ENCODE data around the gene AGA. TPM values are rescaled to one million over a fixed set of nuclear protein-coding genes. Genes with fewer than 3 reads are reported as not detected.

AGA gene
- total and polyA plus RNA-seq, 12 donors, result 4.1 to 12.7 (median 7.9) TPM

DNA sequence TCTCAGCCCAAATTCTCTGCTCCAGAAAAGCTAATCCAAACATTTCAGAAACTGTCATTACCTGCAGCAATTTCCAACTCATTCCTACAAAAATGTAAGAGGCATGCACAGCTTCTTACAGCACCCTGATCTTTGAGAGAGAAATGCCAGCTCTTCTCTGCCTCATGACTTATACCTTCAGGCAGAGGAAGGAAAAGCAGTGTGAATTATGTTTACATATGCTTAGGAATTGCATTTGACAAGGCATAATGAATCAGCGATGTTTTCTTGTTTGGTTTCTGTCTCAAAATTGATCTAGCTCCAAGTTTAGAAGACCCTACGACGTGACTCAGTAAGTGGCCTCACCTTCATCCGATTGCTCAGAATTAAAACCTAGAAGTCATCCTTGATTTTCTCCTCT lies 21.8 kb upstream of the AGA start:
- TF ChIP-seq, protein P1, sequence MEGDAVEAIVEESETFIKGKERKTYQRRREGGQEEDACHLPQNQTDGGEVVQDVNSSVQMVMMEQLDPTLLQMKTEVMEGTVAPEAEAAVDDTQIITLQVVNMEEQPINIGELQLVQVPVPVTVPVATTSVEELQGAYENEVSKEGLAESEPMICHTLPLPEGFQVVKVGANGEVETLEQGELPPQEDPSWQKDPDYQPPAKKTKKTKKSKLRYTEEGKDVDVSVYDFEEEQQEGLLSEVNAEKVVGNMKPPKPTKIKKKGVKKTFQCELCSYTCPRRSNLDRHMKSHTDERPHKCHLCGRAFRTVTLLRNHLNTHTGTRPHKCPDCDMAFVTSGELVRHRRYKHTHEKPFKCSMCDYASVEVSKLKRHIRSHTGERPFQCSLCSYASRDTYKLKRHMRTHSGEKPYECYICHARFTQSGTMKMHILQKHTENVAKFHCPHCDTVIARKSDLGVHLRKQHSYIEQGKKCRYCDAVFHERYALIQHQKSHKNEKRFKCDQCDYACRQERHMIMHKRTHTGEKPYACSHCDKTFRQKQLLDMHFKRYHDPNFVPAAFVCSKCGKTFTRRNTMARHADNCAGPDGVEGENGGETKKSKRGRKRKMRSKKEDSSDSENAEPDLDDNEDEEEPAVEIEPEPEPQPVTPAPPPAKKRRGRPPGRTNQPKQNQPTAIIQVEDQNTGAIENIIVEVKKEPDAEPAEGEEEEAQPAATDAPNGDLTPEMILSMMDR (IDR thresholded peaks at IDR 0.05), result no peak
- intact Hi-C loops (cut with DNase I), result no loop called here
- no peak for ATAC-seq

DNA sequence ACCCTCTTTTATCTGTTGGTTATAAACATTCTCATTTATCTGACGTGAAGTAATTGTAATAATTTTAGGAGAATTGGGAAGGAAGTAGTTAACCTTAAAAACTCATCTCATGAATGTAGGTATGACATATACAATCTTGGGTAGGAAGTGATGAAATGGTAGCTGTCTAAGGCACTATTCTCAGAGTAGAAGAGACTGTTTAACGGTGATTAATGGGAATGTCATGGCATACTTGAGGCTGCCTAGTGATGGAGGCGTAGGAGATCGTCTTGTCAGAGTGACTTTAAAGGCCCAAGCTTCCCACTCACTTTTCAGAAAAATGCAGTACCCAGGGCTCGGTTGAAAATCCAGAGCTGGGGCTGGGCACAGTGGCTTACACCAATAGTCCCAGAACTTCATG lies 19.4 kb upstream of the AGA start:
- intact Hi-C loops (cut with DNase I), result no loop called here
- 76 to 79% methylated on average over 5 of the region's 5 CpGs for WGBS, 2 donors
- H3K27ac ChIP-seq, result no peak overlapping the region

More for the DNA sequence above, 21.8 kb upstream of the AGA start:
- Histone ChIP-seq H3K36me3 (no peaks in the 10 kb centered on the region), H3K27ac (no peak overlapping the region), H3K9me3 (no peaks in the 10 kb centered on the region), H3K4me1 (no peaks in the 10 kb centered on the region), H3K4me3 (no peak overlapping the region), H3K27me3 (no peaks in the 10 kb centered on the region)
- no peak for DNase-seq
- WGBS, 2 donors, result 90 to 93% methylated on average over 4 of the region's 4 CpGs

DNA sequence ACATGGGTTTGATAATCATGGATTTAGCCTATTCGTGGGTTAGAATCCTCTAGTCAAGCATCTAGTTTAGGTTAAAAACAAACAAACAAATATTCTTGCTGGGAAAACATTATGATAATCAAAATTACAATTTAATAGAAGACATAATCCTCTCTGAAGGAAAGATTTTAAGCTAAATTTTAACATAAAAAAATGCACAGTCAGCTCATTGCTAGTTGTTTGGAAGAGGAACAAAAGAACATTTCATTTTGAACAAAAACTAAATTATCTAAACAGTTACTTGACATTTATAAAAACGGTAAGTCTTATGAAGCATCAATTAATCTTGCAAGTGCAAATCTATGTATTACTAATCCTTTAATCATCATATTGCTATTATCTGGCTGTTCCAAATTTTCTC lies 18.2 kb upstream of the AGA start:
- H3K4me1 ChIP-seq, result no peaks in the 10 kb centered on the region
- H3K27me3 ChIP-seq, result no peaks in the 10 kb centered on the region
- H3K9me3 ChIP-seq, result no peaks in the 10 kb centered on the region
- DNase-seq (no peak), ATAC-seq (no peak)
- H3K27ac ChIP-seq, result no peak overlapping the region
- TF ChIP-seq, protein P1 (IDR thresholded peaks at IDR 0.05), result no peak
- no peak overlapping the region for H3K4me3 ChIP-seq
- no peaks in the 10 kb centered on the region for H3K36me3 ChIP-seq
- WGBS, 2 donors, result 88 to 89% methylated on average over 2 of the region's 2 CpGs
- intact Hi-C loops (cut with DNase I), result no loop called here

More for the DNA sequence above, 19.4 kb upstream of the AGA start:
- Histone ChIP-seq H3K4me1 (no peaks in the 10 kb centered on the region), H3K27me3 (no peaks in the 10 kb centered on the region), H3K4me3 (no peak overlapping the region), H3K36me3 (no peaks in the 10 kb centered on the region), H3K9me3 (no peaks in the 10 kb centered on the region)
- TF ChIP-seq, protein P1 (IDR thresholded peaks at IDR 0.05), result no peak
- ATAC-seq (no peak), DNase-seq (no peak)

DNA sequence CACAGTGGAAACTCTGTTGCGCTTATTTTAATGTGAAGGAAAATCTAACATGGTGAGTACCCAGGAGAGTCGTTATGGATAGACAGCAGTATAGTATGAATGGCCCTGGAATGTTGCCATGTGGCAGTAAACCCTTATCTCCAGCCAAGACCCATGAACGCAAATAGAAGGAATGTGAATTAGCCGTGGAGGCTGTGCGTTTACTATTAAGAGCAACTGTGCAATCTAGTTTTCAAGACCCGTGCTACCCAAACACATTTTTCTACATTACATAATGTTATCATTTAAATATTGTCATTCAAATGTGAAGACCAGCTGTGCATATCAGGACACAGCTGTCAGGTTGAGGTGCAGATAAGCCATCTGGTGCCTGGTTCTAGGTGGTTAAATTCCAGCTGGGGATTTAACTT lies 13.3 kb upstream of the AGA start:
- H3K4me3 ChIP-seq, result no peak overlapping the region
- no peaks in the 10 kb centered on the region for H3K36me3 ChIP-seq
- intact Hi-C loops (cut with DNase I), result no loop called here
- H3K27me3 ChIP-seq, result no peaks in the 10 kb centered on the region
- TF ChIP-seq, protein P1 (IDR thresholded peaks at IDR 0.05), result no peak
- no peaks in the 10 kb centered on the region for H3K4me1 ChIP-seq
- H3K9me3 ChIP-seq, result no peaks in the 10 kb centered on the region
- ATAC-seq (no peak), DNase-seq (no peak)
- 27 to 28% methylated on average over 6 of the region's 6 CpGs for WGBS, 2 donors
- no peak overlapping the region for H3K27ac ChIP-seq

DNA sequence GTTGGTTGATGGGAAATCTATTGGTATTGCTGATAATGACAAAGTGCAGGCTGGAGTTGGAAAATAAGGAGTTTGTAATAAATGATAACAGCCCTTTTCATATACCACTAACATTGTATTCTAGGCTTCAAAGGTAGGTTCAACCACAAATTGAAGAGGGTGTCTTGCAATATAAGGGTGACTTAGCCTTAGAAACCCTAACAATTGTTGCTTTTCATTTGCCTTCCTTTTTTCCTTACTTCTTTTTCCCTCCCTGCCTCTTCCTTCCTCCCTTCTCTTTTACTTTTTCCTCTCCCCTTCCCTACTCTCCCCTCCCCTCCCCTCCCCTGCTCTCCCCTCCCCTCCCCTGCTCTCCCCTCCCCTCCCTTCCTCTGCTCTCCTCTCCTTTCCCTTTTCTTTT lies 10.9 kb upstream of the AGA start:
- Histone ChIP-seq H3K4me3 (no peak overlapping the region), H3K36me3 (no peaks in the 10 kb centered on the region), H3K27me3 (no peaks in the 10 kb centered on the region), H3K4me1 (no peaks in the 10 kb centered on the region), H3K27ac (no peak overlapping the region), H3K9me3 (no peaks in the 10 kb centered on the region)
- intact Hi-C loops (cut with DNase I), result no loop called here
- ATAC-seq, result no peak
- TF ChIP-seq, protein P1 (IDR thresholded peaks at IDR 0.05), result no peak
- DNase-seq, result no peak

Measured in heart right ventricle (tissue), 16 donors.